LNCaP clone FGC (cell line): ENCODE measurements around the gene KLF7.

Experiments
- DNase-seq: peaks from one replicate; pipeline ENCODE4 v3.0.0-alpha.2; 2011; ENCODE audit warnings: low read depth
- H3K4me3 ChIP-seq: 2 replicates; pipeline ENCODE4 v1.5.1; 2011; ENCODE audit warnings: mild to moderate bottlenecking, low read depth, low read length, control low read depth
- CTCF ChIP-seq: IDR thresholded peaks from 2 replicates; pipeline ENCODE4 v1.5.1; 2012; ENCODE audit warnings: mild to moderate bottlenecking; ENCODE audit not compliant: control insufficient read depth, insufficient read depth; ENCODE audit errors: extremely low read depth

The KLF7 gene

GRCh38 chr2:207110310-207110709 lies 55.4 kb downstream of the KLF7 start:
- DNase-seq = no peak
- TF ChIP-seq CTCF = no peak
- no peak overlapping the region for H3K4me3 ChIP-seq

- no peak overlapping the region for H3K4me3 ChIP-seq
- TF ChIP-seq CTCF = no peak
- DNase-seq = no peak
Observed at GRCh38 chr2:207109768-207110167, 56.0 kb downstream of the KLF7 start.

- no peak overlapping the region for H3K4me3 ChIP-seq
- TF ChIP-seq CTCF = no peak
- DNase-seq = no peak
Observed at GRCh38 chr2:207108440-207108839, 57.3 kb downstream of the KLF7 start.

- DNase-seq = no peak
- no peak for TF ChIP-seq CTCF
- no peak overlapping the region for H3K4me3 ChIP-seq
Observed at GRCh38 chr2:207107551-207107950, 58.2 kb downstream of the KLF7 start.

GRCh38 chr2:207107131-207107530 lies 58.6 kb downstream of the KLF7 start:
- TF ChIP-seq CTCF = no peak
- DNase-seq = no peak
- no peak overlapping the region for H3K4me3 ChIP-seq

GRCh38 chr2:207103132-207103531 lies 62.6 kb downstream of the KLF7 start:
- no peak for TF ChIP-seq CTCF
- H3K4me3 ChIP-seq = no peak overlapping the region
- DNase-seq = no peak

- H3K4me3 ChIP-seq = no peak overlapping the region
- no peak for TF ChIP-seq CTCF
- DNase-seq = no peak
Observed at GRCh38 chr2:207101984-207102383, 63.8 kb downstream of the KLF7 start.
